Tibial nerve (tissue), 4 donors: Measurements from ENCODE around the gene SUPT3H.

Experiments used
- CTCF ChIP-seq, 5 experiments: fragments of 200-600 bp in 3 of 5; fragments of 450-650 bp in 2 of 5; sonication (generic) in 3 of 5; IDR thresholded peaks; one replicate each; pipeline ENCODE4 v1.5.1; 2016 to 2019; ENCODE audit warnings: antibody characterized with exemption in 5 of 5, mild to moderate bottlenecking in 3 of 5, moderate library complexity in 2 of 5
- EP300 ChIP-seq, 2 donors: sonication (generic); formaldehyde crosslinking; IDR thresholded peaks; one replicate each; pipeline ENCODE4 v1.6.1; 2017; ENCODE audit warnings: antibody characterized with exemption in 2 of 2, mild to moderate bottlenecking in 1 of 2
- POLR2A ChIP-seq, 2 donors: fragments of 450-650 bp; IDR thresholded peaks; one replicate each; pipeline ENCODE4 v1.6.1; 2017; ENCODE audit warnings: antibody characterized with exemption in 2 of 2, mild to moderate bottlenecking in 2 of 2, moderate library complexity in 2 of 2

- TF ChIP-seq CTCF (IDR thresholded peaks at IDR 0.05) (no peak), EP300 (IDR thresholded peaks at IDR 0.05) (no peak), POLR2A (IDR thresholded peaks at IDR 0.05) (no peak)
These were observed 54.0 kb downstream of the SUPT3H start for GRCh38 chr6:45323656-45324224.
